Stimulated activated CD8-positive, alpha-beta memory T cell treated with anti-CD3 and anti-CD28 coated beads, Interleukin-15, amount 100 ng/mL, for 24 hours (primary cell): ENCODE results near the gene CIDEB.

ENCODE experiments used
- DNase-seq: peaks from one replicate; pipeline ENCODE4 v3.0.0-alpha.2; 2020; ENCODE audit warnings: low read depth

CIDEB gene

GRCh38 chr14:24269910-24270536 lies 37.8 kb downstream of the CIDEB start:
- DNase-seq: no peak

GRCh38 chr14:24269368-24269767 lies 38.4 kb downstream of the CIDEB start:
- DNase-seq: no peak

- DNase-seq: no peak
Measured at GRCh38 chr14:24268225-24268624, 39.6 kb downstream of the CIDEB start.

- no peak for DNase-seq
Measured at GRCh38 chr14:24267516-24267915, 40.3 kb downstream of the CIDEB start.

GRCh38 chr14:24266344-24267244 lies 41.2 kb downstream of the CIDEB start:
- DNase-seq: no peak

GRCh38 chr14:24264298-24264697 lies 43.5 kb downstream of the CIDEB start:
- no peak for DNase-seq

GRCh38 chr14:24263848-24264247 lies 43.9 kb downstream of the CIDEB start:
- no peak for DNase-seq

GRCh38 chr14:24262821-24263733 lies 44.7 kb downstream of the CIDEB start, which contains the start of gene TGM1:
Gene TGM1, minus strand, starts transcription at chr14:24263177. Its CDS starts 825 bp downstream, at chr14:24262352.
- DNase-seq: no peak

GRCh38 chr14:24261969-24262327 lies 45.8 kb downstream of the CIDEB start:
- no peak for DNase-seq

GRCh38 chr14:24261256-24261968 lies 46.4 kb downstream of the CIDEB start:
- no peak for DNase-seq

GRCh38 chr14:24260780-24261157 lies 47.0 kb downstream of the CIDEB start:
- no peak for DNase-seq

GRCh38 chr14:24260026-24260779 lies 47.6 kb downstream of the CIDEB start:
- no peak for DNase-seq

- no peak for DNase-seq
Measured at GRCh38 chr14:24259282-24260025, 48.3 kb downstream of the CIDEB start.

GRCh38 chr14:24258548-24259265 lies 49.1 kb downstream of the CIDEB start:
- DNase-seq: no peak

- DNase-seq: no peak
Measured at GRCh38 chr14:24258119-24258518, 49.7 kb downstream of the CIDEB start.

GRCh38 chr14:24256960-24257359 lies 50.8 kb downstream of the CIDEB start:
- no peak for DNase-seq

- no peak for DNase-seq
Measured at GRCh38 chr14:24255931-24256711, 51.7 kb downstream of the CIDEB start.

GRCh38 chr14:24255438-24255837 lies 52.3 kb downstream of the CIDEB start:
- no peak for DNase-seq
